Panc1 (cell line): Measurements from ENCODE around the gene RNF227. TPM values are rescaled to one million over a fixed set of nuclear protein-coding genes. Genes with fewer than 3 reads are reported as not detected.

ENCODE experiments used
- ATAC-seq: fragments of 200-7000 bp; cut with Tn5 transposase; 2 replicates; pipeline ENCODE4 v1.9.1; 2020; ENCODE audit warnings: mild to moderate bottlenecking, moderate library complexity
- BruUV-seq: library from RNA; stranded (reverse); fragments of 400-500 nt; replicated peaks from 2 replicates; lab custom pipeline; 2021; lab: Mats Ljungman, UMichigan
- CTCF ChIA-PET: fragments of 300-600 bp; sonication (Branson Sonifier 250); formaldehyde crosslinking; loops from one replicate; lab custom pipeline; 2022; ENCODE audit warnings: antibody characterized with exemption; lab: Charles Lee
- POLR2A ChIA-PET: fragments of 300-600 bp; sonication (Branson Sonifier 250); formaldehyde crosslinking; loops from one replicate; lab custom pipeline; 2022; ENCODE audit warnings: antibody characterized with exemption; lab: Charles Lee
- DNase-seq: peaks from one replicate; pipeline ENCODE4 v3.0.0-alpha.2; 2010; ENCODE audit warnings: low read depth, low spot score
- H3K27ac ChIP-seq: 2 replicates; pipeline ENCODE4 v1.5.1; 2011; ENCODE audit warnings: mild to moderate bottlenecking, low read length, inconsistent platforms
- H3K27me3 ChIP-seq: fragments of 200-500 bp; sonication (Bioruptor generic); 2 replicates; pipeline ENCODE4 v1.6.0; 2014; ENCODE audit warnings: low read length, inconsistent platforms; ENCODE audit not compliant: control insufficient read depth, insufficient read depth
- H3K36me3 ChIP-seq: fragments of 200-500 bp; sonication (Bioruptor generic); 2 replicates; pipeline ENCODE4 v1.5.1; 2014; ENCODE audit warnings: inconsistent platforms, mild to moderate bottlenecking, low read length, moderate library complexity; ENCODE audit not compliant: control insufficient read depth, insufficient read depth
- H3K4me1 ChIP-seq: 2 replicates; pipeline ENCODE4 v1.5.1; 2011; ENCODE audit warnings: inconsistent platforms, mild to moderate bottlenecking, low read length, moderate library complexity; ENCODE audit not compliant: control insufficient read depth, insufficient read depth
- H3K4me3 ChIP-seq, 2 experiments: 2 replicates each; pipeline ENCODE4 v1.5.1; 2011 to 2012; ENCODE audit warnings: low read depth in 2 of 2, low read length in 2 of 2, mild to moderate bottlenecking in 2 of 2, inconsistent platforms in 1 of 2, moderate library complexity in 1 of 2
- H3K9me3 ChIP-seq: fragments of 200-500 bp; sonication (Bioruptor generic); 2 replicates; pipeline ENCODE4 v1.5.1; 2014; ENCODE audit warnings: low read depth, mild to moderate bottlenecking, inconsistent platforms, low read length, moderate library complexity; ENCODE audit not compliant: control insufficient read depth, insufficient read depth
- POLR2AphosphoS5 ChIP-seq: IDR thresholded peaks from 2 replicates; pipeline ENCODE4 v1.6.1; 2012; ENCODE audit warnings: mild to moderate bottlenecking, low read depth, low read length, moderate library complexity
- SIN3A ChIP-seq: IDR thresholded peaks from 2 replicates; pipeline ENCODE4 v1.6.1; 2012; ENCODE audit warnings: low read depth, mild to moderate bottlenecking, low read length, moderate library complexity, borderline replicate concordance; ENCODE audit not compliant: insufficient read depth
- TCF7L2 ChIP-seq: IDR thresholded peaks from 2 replicates; pipeline ENCODE4 v1.6.1; 2011; ENCODE audit warnings: mild to moderate bottlenecking, low read depth, low read length, inconsistent platforms
- in situ Hi-C: cut with HindIII; loops from 2 replicates; pipeline ENCODE4 v1.10.0; 2016; ENCODE audit warnings: low sequenced_read_pairs, low pct_unique_long_range_greater_than_20kb
- intact Hi-C: fragments of 100-400 bp; cut with micrococcal nuclease; formaldehyde crosslinking; loops from one replicate; pipeline ENCODE4 v1.10.0; 2022; ENCODE audit not compliant: unreplicated experiment
- total RNA-seq: library from RNA; stranded (reverse); gene quantifications from one replicate; pipeline ENCODE4 v1.2.1, GENCODE V29; 2021; ENCODE audit not compliant: unreplicated experiment
- TF ChIP-seq, protein P1 (sequence below): fragments of 450-650 bp; IDR thresholded peaks from 2 replicates; pipeline ENCODE4 v1.5.1; 2017; ENCODE audit warnings: mild to moderate bottlenecking
- TF ChIP-seq, protein P2 (sequence below), 2 experiments: IDR thresholded peaks; 2 replicates each; pipeline ENCODE4 v1.6.1; 2011 to 2012; ENCODE audit warnings: low read depth in 2 of 2, control low read depth in 1 of 2, low read length in 1 of 2, mild to moderate bottlenecking in 1 of 2, moderate library complexity in 1 of 2; ENCODE audit not compliant: insufficient read depth in 1 of 2

The RNF227 gene
- total RNA-seq, 1 experiment from 2014 or later: 2.6 TPM

DNA sequence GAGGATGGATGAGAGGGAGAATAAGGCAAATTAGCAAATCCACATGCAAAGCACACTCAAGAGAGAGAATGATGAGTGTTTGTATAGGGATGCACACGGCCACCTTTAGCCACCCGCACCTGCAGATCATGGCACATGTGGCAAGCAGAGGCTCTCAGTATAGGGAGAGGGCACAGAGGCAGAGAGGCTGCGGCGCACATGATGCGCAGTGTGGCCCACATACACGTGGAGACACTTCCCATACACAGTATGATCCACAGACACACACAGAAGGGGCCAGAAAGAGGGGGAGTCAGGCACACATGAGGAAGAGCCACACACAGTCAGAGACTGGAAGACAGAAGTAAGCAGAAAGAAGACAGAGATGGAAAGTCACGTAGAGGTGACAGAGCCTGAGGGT lies 34.0 kb downstream of the RNF227 start:
- TF ChIP-seq, protein P1, sequence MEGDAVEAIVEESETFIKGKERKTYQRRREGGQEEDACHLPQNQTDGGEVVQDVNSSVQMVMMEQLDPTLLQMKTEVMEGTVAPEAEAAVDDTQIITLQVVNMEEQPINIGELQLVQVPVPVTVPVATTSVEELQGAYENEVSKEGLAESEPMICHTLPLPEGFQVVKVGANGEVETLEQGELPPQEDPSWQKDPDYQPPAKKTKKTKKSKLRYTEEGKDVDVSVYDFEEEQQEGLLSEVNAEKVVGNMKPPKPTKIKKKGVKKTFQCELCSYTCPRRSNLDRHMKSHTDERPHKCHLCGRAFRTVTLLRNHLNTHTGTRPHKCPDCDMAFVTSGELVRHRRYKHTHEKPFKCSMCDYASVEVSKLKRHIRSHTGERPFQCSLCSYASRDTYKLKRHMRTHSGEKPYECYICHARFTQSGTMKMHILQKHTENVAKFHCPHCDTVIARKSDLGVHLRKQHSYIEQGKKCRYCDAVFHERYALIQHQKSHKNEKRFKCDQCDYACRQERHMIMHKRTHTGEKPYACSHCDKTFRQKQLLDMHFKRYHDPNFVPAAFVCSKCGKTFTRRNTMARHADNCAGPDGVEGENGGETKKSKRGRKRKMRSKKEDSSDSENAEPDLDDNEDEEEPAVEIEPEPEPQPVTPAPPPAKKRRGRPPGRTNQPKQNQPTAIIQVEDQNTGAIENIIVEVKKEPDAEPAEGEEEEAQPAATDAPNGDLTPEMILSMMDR: no peak
- TF ChIP-seq TCF7L2 (no peak), POLR2AphosphoS5 (no peak), SIN3A (no peak)
- TF ChIP-seq, protein P2, sequence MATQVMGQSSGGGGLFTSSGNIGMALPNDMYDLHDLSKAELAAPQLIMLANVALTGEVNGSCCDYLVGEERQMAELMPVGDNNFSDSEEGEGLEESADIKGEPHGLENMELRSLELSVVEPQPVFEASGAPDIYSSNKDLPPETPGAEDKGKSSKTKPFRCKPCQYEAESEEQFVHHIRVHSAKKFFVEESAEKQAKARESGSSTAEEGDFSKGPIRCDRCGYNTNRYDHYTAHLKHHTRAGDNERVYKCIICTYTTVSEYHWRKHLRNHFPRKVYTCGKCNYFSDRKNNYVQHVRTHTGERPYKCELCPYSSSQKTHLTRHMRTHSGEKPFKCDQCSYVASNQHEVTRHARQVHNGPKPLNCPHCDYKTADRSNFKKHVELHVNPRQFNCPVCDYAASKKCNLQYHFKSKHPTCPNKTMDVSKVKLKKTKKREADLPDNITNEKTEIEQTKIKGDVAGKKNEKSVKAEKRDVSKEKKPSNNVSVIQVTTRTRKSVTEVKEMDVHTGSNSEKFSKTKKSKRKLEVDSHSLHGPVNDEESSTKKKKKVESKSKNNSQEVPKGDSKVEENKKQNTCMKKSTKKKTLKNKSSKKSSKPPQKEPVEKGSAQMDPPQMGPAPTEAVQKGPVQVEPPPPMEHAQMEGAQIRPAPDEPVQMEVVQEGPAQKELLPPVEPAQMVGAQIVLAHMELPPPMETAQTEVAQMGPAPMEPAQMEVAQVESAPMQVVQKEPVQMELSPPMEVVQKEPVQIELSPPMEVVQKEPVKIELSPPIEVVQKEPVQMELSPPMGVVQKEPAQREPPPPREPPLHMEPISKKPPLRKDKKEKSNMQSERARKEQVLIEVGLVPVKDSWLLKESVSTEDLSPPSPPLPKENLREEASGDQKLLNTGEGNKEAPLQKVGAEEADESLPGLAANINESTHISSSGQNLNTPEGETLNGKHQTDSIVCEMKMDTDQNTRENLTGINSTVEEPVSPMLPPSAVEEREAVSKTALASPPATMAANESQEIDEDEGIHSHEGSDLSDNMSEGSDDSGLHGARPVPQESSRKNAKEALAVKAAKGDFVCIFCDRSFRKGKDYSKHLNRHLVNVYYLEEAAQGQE (IDR thresholded peaks at IDR 0.05; ENCODE audit: insufficient read depth in 1 of 2, low read depth in 2 of 2, low read length in 1 of 2): no peak
- peaks cover 15% of the 10 kb centered on the region; the same call in 1 of the 2 replicates for H3K4me1 ChIP-seq
- no peak overlapping the region; the same call in 1 of the 2 replicates for H3K27ac ChIP-seq
- intact Hi-C loops: no loop called here
- ChIA-PET POLR2A (no interaction called here), CTCF (no interaction called here)
- no peaks in the 10 kb centered on the region for H3K9me3 ChIP-seq
- H3K36me3 ChIP-seq: peaks cover 9% of the 10 kb centered on the region; the same call in 1 of the 2 replicates
- in situ Hi-C loops: no loop called here
- BruUV-seq: no TSS peak
- H3K27me3 ChIP-seq: no peaks in the 10 kb centered on the region
- ATAC-seq: no peak
- no peak overlapping the region for H3K4me3 ChIP-seq
- no peak for DNase-seq

DNA sequence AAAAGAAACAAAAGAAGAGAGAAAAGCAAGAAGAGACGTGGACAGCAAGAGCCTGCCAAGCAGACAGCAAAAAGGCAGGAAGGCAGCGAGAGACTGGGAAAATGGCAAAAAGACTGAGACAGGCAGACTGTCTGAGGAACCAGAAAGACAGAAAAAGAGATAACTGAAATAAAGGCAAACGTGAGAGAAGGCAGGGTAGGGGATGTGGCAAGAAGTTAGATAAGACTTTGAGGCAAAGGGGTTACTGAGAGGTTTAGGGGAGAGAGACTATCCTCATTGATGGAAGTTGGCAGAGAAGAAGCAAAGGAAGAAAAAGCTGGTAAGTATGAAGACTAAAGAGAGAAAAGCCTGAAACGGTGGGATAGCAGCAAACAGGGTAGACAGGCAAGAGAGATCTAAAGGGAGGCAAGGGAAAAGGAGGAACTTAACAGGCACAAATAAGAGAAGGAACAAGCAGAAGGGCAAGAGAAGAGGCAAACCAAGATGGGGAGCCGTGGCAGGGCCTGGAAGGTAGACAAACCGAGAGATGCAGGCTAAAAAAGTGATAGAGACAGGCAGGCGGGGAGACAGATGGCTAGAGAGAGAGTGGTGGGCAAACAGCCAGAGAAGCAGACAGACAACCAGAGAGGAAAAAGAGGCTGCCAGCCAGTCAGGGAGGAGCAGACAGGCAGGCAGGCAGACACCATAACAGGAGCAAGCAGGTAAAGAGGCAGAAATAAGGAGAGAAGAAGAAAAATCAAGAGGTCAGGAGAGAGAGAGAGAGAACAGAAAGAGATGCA lies 34.6 kb downstream of the RNF227 start:
- DNase-seq (no peak), ATAC-seq (no peak)
- no peaks in the 10 kb centered on the region for H3K27me3 ChIP-seq
- peaks cover 9% of the 10 kb centered on the region; the same call in 1 of the 2 replicates for H3K36me3 ChIP-seq
- no peaks in the 10 kb centered on the region for H3K9me3 ChIP-seq
- TF ChIP-seq SIN3A: no peak
- TF ChIP-seq, protein P2 (IDR thresholded peaks at IDR 0.05; ENCODE audit: insufficient read depth in 1 of 2, low read depth in 2 of 2, low read length in 1 of 2): no peak
- TF ChIP-seq POLR2AphosphoS5: no peak
- TF ChIP-seq, protein P1: no peak
- no peak for TF ChIP-seq TCF7L2
- no peak overlapping the region for H3K4me3 ChIP-seq
- ChIA-PET CTCF (no interaction called here), POLR2A (no interaction called here)
- in situ Hi-C loops (no loop called here), intact Hi-C loops (no loop called here)
- H3K4me1 ChIP-seq: peaks cover 15% of the 10 kb centered on the region; the same call in 1 of the 2 replicates
- BruUV-seq: no TSS peak
- H3K27ac ChIP-seq: no peak overlapping the region
